PC-3 (cell line): Measurements from ENCODE around the gene DOK7. TPM values are rescaled to one million over a fixed set of nuclear protein-coding genes. Genes with fewer than 3 reads are reported as not detected.

ENCODE experiments used
- ATAC-seq: fragments of 200-7000 bp; cut with Tn5 transposase; 2 replicates; pipeline ENCODE4 v1.9.1; 2020; ENCODE audit warnings: mild to moderate bottlenecking, moderate library complexity
- BruUV-seq: library from RNA; stranded (reverse); fragments of 400-500 nt; replicated peaks from 2 replicates; lab custom pipeline; 2021; lab: Mats Ljungman, UMichigan
- CTCF ChIA-PET: fragments of 300-600 bp; sonication (Branson Sonifier 250); formaldehyde crosslinking; loops from one replicate; lab custom pipeline; 2022; ENCODE audit warnings: antibody characterized with exemption; lab: Charles Lee
- POLR2A ChIA-PET: fragments of 300-600 bp; sonication (Branson Sonifier 250); formaldehyde crosslinking; loops from one replicate; lab custom pipeline; 2022; ENCODE audit warnings: antibody characterized with exemption; ENCODE audit not compliant: unreplicated experiment; lab: Charles Lee
- DNase-seq: peaks from one replicate; pipeline ENCODE4 v3.0.0-alpha.2; 2015
- H2AFZ ChIP-seq: fragments of 300-600 bp; sonication (generic); 2 replicates; pipeline ENCODE4 v1.6.0; 2016; ENCODE audit warnings: antibody characterized with exemption, low read length
- H3F3A ChIP-seq: fragments of 300-600 bp; sonication (generic); one replicate; pipeline ENCODE4 v1.6.0; 2017; ENCODE audit warnings: antibody characterized with exemption, low read length, control low read depth, mild to moderate bottlenecking; ENCODE audit not compliant: unreplicated experiment
- H3K27ac ChIP-seq: fragments of 300-600 bp; sonication (generic); 2 replicates; pipeline ENCODE4 v1.5.1; 2016; ENCODE audit warnings: mild to moderate bottlenecking, low read length
- H3K27me3 ChIP-seq: fragments of 300-600 bp; sonication (generic); 2 replicates; pipeline ENCODE4 v1.6.1; 2016; ENCODE audit warnings: low read length, mixed read lengths
- H3K36me3 ChIP-seq: fragments of 300-600 bp; sonication (generic); 2 replicates; pipeline ENCODE4 v1.6.1; 2016; ENCODE audit warnings: low read depth, mixed run types, low read length, mixed read lengths
- H3K4me1 ChIP-seq: fragments of 300-600 bp; sonication (generic); 2 replicates; pipeline ENCODE4 v1.5.1; 2016; ENCODE audit warnings: low read length; ENCODE audit not compliant: insufficient read depth
- H3K4me2 ChIP-seq: fragments of 300-600 bp; sonication (generic); 2 replicates; pipeline ENCODE4 v1.6.0; 2016; ENCODE audit warnings: low read length
- H3K4me3 ChIP-seq: fragments of 300-600 bp; sonication (generic); 2 replicates; pipeline ENCODE4 v1.5.1; 2016; ENCODE audit warnings: mild to moderate bottlenecking, low read length, mixed read lengths
- H3K79me2 ChIP-seq: fragments of 300-600 bp; sonication (generic); 2 replicates; pipeline ENCODE4 v1.6.1; 2017; ENCODE audit warnings: low read length, mixed read lengths
- H3K9ac ChIP-seq: fragments of 300-600 bp; sonication (generic); 2 replicates; pipeline ENCODE4 v1.6.0; 2016; ENCODE audit warnings: mild to moderate bottlenecking, low read length
- H3K9me2 ChIP-seq: fragments of 300-600 bp; sonication (generic); replicated peaks from 2 replicates; pipeline ENCODE4 v1.6.1; 2016; ENCODE audit warnings: mixed run types, low read length, mixed read lengths
- H3K9me3 ChIP-seq: fragments of 300-600 bp; sonication (generic); 2 replicates; pipeline ENCODE4 v1.6.1; 2016; ENCODE audit warnings: low read length, mixed read lengths
- H4K20me1 ChIP-seq: fragments of 300-600 bp; sonication (generic); 2 replicates; pipeline ENCODE4 v1.6.1; 2016; ENCODE audit warnings: low read length, mixed read lengths
- EZH2 ChIP-seq: fragments of 300-600 bp; sonication (generic); IDR thresholded peaks from one replicate; pipeline ENCODE4 v1.6.1; 2017; ENCODE audit warnings: antibody characterized with exemption, mild to moderate bottlenecking, low read length; ENCODE audit not compliant: unreplicated experiment
- EZH2phosphoT487 ChIP-seq: fragments of 300-600 bp; sonication (generic); IDR thresholded peaks from 2 replicates; pipeline ENCODE4 v1.6.1; 2018; ENCODE audit warnings: mild to moderate bottlenecking, antibody characterized with exemption, low read length, borderline replicate concordance
- intact Hi-C: fragments of 100-400 bp; cut with micrococcal nuclease; formaldehyde crosslinking; loops from 2 replicates; pipeline ENCODE4 v1.9.0; 2023
- total RNA-seq: library from RNA; depleted of rRNA; stranded (reverse); fragments of >200 nt; gene quantifications from 2 replicates; pipeline ENCODE4 v1.2.3, GENCODE V29; 2014
- TF ChIP-seq, protein P1 (sequence below): fragments of 300-600 bp; sonication (generic); conservative IDR thresholded peaks from 2 replicates; pipeline ENCODE4 v1.5.1; 2017; ENCODE audit warnings: antibody characterized with exemption, low read depth, mild to moderate bottlenecking, low read length

DOK7 gene
- total RNA-seq, 1 experiment from 2014 or later = 2.5 TPM

DNA sequence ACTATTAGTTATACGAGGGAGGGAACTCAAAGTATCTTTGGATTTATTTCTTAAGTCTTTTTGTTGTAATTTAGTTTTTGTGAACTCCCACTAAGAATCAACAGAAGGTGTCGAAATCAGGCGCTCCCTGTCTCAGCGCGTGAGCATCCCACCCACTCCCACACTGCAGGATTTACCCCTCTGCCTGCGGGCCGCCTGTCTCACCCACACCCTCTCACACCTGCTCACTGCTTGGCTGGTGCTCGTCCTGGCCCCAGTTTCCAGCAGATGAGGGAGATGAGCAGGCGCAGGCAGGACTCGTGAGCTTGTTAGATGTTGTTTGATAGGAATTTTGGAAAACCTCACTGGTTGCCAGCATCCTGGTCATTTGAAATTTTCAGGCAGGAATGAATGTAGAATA lies 42.1 kb upstream of the DOK7 start:
- ChIA-PET CTCF (no interaction called here), POLR2A (no interaction called here)
- H2AFZ ChIP-seq = no peak overlapping the region

DNA sequence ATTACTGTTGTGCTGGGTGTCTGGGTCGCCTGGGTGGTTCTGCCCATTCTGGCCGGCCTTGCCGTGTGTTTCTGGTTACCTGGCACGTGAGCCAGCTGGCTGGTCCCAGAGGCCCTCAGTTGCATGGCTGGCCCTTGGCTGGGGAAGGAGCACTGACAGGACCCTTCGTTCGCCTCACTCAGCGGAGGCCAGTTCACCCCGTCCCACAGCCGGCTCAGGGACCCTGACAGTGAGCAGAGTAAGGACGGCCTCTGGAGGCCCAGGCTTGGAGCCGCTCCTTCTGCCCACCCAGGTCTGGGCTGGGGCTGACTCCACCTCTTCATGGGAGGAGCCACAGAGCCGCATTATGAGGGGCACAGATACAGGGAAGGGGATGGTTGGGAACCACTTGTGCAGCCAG lies 41.6 kb upstream of the DOK7 start:
- CTCF ChIA-PET = no interaction called here
- no peaks in the 10 kb centered on the region for H3K36me3 ChIP-seq
- DNase-seq = no peak

More for the DNA sequence above, 42.1 kb upstream of the DOK7 start:
- Histone ChIP-seq H3K4me1 (no peaks in the 10 kb centered on the region), H3F3A (no peaks in the 10 kb centered on the region), H3K9me3 (no peaks in the 10 kb centered on the region), H3K27me3 (no peaks in the 10 kb centered on the region), H3K27ac (no peak overlapping the region), H3K4me3 (no peak overlapping the region), H3K4me2 (no peak overlapping the region), H4K20me1 (no peaks in the 10 kb centered on the region), H3K9ac (no peak overlapping the region), H3K79me2 (no peaks in the 10 kb centered on the region), H3K9me2 (no peaks in the 10 kb centered on the region), H3K36me3 (no peaks in the 10 kb centered on the region)
- DNase-seq = no peak
- intact Hi-C loops = no loop called here
- TF ChIP-seq EZH2phosphoT487 (no peak), EZH2 (no peak)
- TF ChIP-seq, protein P1, sequence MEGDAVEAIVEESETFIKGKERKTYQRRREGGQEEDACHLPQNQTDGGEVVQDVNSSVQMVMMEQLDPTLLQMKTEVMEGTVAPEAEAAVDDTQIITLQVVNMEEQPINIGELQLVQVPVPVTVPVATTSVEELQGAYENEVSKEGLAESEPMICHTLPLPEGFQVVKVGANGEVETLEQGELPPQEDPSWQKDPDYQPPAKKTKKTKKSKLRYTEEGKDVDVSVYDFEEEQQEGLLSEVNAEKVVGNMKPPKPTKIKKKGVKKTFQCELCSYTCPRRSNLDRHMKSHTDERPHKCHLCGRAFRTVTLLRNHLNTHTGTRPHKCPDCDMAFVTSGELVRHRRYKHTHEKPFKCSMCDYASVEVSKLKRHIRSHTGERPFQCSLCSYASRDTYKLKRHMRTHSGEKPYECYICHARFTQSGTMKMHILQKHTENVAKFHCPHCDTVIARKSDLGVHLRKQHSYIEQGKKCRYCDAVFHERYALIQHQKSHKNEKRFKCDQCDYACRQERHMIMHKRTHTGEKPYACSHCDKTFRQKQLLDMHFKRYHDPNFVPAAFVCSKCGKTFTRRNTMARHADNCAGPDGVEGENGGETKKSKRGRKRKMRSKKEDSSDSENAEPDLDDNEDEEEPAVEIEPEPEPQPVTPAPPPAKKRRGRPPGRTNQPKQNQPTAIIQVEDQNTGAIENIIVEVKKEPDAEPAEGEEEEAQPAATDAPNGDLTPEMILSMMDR = no peak
- ATAC-seq = no peak
- BruUV-seq = no TSS peak

DNA sequence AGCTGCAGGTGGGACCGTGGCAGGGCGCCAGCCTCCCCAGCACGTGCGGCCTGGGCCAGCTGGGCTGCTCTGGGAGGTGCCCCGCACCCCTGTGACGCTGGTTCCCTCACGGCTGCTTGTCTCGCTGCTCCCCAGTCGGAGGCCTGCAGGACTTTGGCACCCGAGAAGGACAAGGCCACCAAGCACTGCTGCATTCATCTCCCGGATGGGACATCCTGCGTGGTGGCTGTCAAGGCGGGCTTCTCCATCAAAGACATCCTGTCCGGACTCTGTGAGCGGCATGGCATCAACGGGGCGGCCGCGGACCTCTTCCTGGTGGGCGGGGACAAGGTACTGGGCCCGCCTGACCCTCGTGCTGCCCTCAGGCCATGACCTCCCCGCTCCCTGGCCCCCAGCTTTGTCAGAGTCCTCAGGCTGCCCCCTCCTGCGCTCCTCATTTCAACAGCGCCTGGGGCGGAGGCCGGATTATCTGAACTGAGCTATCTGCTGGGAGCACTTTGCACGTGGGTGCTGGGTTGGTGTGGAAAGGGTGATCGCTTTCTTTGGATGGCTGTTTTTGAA lies 40.8 kb upstream of the DOK7 start:
- Histone ChIP-seq H3K36me3 (no peaks in the 10 kb centered on the region), H3F3A (no peaks in the 10 kb centered on the region), H3K9me3 (no peaks in the 10 kb centered on the region), H3K79me2 (no peaks in the 10 kb centered on the region), H3K9me2 (no peaks in the 10 kb centered on the region), H4K20me1 (no peaks in the 10 kb centered on the region), H3K27me3 (no peaks in the 10 kb centered on the region), H3K4me1 (no peaks in the 10 kb centered on the region), H3K4me3 (no peak overlapping the region), H3K4me2 (no peak overlapping the region), H2AFZ (no peak overlapping the region), H3K27ac (no peak overlapping the region), H3K9ac (no peak overlapping the region)
- DNase-seq = no peak
- no TSS peak for BruUV-seq
- intact Hi-C loops = no loop called here
- TF ChIP-seq EZH2 (no peak), EZH2phosphoT487 (no peak)
- TF ChIP-seq, protein P1 = no peak
- no peak for ATAC-seq
- ChIA-PET CTCF (no interaction called here), POLR2A (no interaction called here)

More for the DNA sequence above, 41.6 kb upstream of the DOK7 start:
- H4K20me1 ChIP-seq = no peaks in the 10 kb centered on the region
- POLR2A ChIA-PET = no interaction called here
- no peak overlapping the region for H2AFZ ChIP-seq
- no TSS peak for BruUV-seq
- no peaks in the 10 kb centered on the region for H3K9me2 ChIP-seq
- no peaks in the 10 kb centered on the region for H3K9me3 ChIP-seq
- H3K27me3 ChIP-seq = no peaks in the 10 kb centered on the region
- no peaks in the 10 kb centered on the region for H3K4me1 ChIP-seq
- no peak overlapping the region for H3K27ac ChIP-seq
- H3K4me3 ChIP-seq = no peak overlapping the region
- no peak for ATAC-seq
- no peaks in the 10 kb centered on the region for H3F3A ChIP-seq
- TF ChIP-seq EZH2 (no peak), EZH2phosphoT487 (no peak)
- TF ChIP-seq, protein P1 = no peak
- no peaks in the 10 kb centered on the region for H3K79me2 ChIP-seq
- intact Hi-C loops = no loop called here
- H3K4me2 ChIP-seq = no peak overlapping the region
- no peak overlapping the region for H3K9ac ChIP-seq
